Mesodermal cell (in vitro differentiated cells): Measurements from ENCODE around the gene PROX2.

Experiments
- H3K27ac ChIP-seq: 2 replicates; pipeline ENCODE4 v1.7.0; 2013; ENCODE audit warnings: mild to moderate bottlenecking, low read depth, low read length, moderate library complexity; ENCODE audit not compliant: severe bottlenecking
- H3K36me3 ChIP-seq: 2 replicates; pipeline ENCODE4 v1.7.1; 2013; ENCODE audit warnings: mild to moderate bottlenecking, low read length, moderate library complexity; ENCODE audit not compliant: control insufficient read depth, insufficient read depth
- H3K4me1 ChIP-seq: one replicate; pipeline ENCODE4 v1.7.1; 2013; ENCODE audit warnings: mild to moderate bottlenecking, low read length; ENCODE audit not compliant: insufficient read depth, control insufficient read depth, poor library complexity, severe bottlenecking
- H3K4me3 ChIP-seq: 2 replicates; pipeline ENCODE4 v1.7.0; 2013; ENCODE audit warnings: low read length, control low read depth, mild to moderate bottlenecking; ENCODE audit not compliant: insufficient read depth, poor library complexity, severe bottlenecking; ENCODE audit errors: extremely low read depth
- H3K9me3 ChIP-seq: 2 replicates; pipeline ENCODE4 v1.7.1; 2013; ENCODE audit warnings: mild to moderate bottlenecking, low read length, moderate library complexity; ENCODE audit not compliant: control insufficient read depth
- WGBS, 2 experiments: methylation state at CpG; one replicate each; pipeline ENCODE4 v1.1.5; 2013; ENCODE audit warnings: missing lambda C conversion rate in 2 of 2; ENCODE audit not compliant: insufficient coverage in 2 of 2; 5-methylcytosine and 5-hydroxymethylcytosine counted together

Gene PROX2

DNA sequence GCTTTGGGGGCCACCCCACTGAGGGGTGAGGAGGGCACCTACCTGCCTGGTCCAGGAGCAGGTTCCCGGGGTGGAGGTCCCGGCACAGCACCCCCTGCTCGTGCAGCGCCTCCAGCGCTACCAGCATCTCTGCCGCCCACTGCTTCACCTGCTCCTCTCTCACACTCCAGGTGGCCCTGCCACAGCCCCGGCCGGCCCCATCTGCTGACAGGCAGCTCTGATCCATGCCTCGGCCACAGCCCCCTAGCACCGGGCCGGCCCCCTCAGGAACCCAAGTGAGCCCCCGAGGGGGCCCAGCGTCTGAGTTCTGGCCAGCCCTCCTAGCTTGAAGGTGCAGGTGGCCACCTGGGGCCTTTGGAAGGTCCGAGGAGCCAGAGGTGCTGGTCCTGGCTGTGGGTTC, 33.6 kb upstream of the PROX2 start:
- H3K9me3 ChIP-seq: no peaks in the 10 kb centered on the region
- peaks cover 23% of the 10 kb centered on the region for H3K36me3 ChIP-seq
- H3K4me3 ChIP-seq: no peak overlapping the region
- H3K4me1 ChIP-seq: peaks cover 4% of the 10 kb centered on the region
- no peak overlapping the region for H3K27ac ChIP-seq
- 91 to 92% methylated on average over 11 to 14 of the region's 14 CpGs for WGBS, 2 experiments

DNA sequence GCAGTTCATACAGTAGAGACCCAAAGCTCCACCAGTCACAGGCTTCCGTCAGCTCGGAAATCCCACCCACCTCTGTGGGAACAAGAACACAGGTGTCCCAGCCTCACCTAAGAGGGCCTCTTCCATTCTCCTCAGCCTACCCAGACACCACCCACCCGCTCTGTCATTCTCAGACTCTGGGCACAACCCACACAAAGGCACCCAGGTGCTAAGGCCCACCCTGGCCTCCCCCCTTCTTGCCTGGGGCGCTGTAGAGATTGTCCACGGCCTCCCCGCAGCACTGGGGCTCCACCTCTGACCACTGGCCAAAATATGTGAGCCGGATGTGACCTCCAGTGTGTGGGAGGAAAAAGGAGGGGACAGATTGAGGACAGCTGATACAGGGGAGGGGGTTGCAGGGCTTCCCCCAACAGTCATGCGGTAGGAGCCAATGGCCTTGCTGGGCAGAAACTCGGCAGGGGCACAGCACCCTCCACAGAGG, 33.0 kb upstream of the PROX2 start:
- Histone ChIP-seq H3K27ac (no peak overlapping the region), H3K4me3 (no peak overlapping the region), H3K9me3 (no peaks in the 10 kb centered on the region), H3K36me3 (peaks cover 29% of the 10 kb centered on the region), H3K4me1 (peaks cover 4% of the 10 kb centered on the region)
- 86 to 94% methylated on average over 4 to 6 of the region's 9 CpGs for WGBS, 2 experiments

DNA sequence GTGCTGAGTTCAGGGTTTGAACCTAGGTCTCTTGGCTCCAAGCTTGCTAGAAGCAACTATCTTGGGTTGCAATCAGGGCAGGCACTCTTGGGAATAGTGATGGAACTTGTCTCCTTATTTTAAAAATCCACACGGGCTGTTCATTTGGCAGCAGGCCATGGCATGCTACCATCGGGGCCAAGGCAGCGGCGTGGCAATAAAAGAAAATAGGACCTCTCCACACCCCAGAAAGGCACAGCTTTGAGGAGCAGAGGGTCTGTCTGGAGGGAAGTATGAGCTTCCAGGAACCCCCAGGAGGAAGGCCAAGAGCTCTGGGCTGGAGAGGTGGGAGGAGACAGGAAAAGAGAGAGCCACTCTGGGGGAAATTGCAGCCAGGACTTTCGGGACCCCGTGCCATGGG, 31.8 kb upstream of the PROX2 start:
- Histone ChIP-seq H3K4me3 (no peak overlapping the region), H3K36me3 (peaks cover 39% of the 10 kb centered on the region), H3K27ac (no peak overlapping the region), H3K9me3 (no peaks in the 10 kb centered on the region), H3K4me1 (peaks cover 4% of the 10 kb centered on the region)
- WGBS, 2 experiments: 81 to 100% methylated on average over 2 to 3 of the region's 6 CpGs

DNA sequence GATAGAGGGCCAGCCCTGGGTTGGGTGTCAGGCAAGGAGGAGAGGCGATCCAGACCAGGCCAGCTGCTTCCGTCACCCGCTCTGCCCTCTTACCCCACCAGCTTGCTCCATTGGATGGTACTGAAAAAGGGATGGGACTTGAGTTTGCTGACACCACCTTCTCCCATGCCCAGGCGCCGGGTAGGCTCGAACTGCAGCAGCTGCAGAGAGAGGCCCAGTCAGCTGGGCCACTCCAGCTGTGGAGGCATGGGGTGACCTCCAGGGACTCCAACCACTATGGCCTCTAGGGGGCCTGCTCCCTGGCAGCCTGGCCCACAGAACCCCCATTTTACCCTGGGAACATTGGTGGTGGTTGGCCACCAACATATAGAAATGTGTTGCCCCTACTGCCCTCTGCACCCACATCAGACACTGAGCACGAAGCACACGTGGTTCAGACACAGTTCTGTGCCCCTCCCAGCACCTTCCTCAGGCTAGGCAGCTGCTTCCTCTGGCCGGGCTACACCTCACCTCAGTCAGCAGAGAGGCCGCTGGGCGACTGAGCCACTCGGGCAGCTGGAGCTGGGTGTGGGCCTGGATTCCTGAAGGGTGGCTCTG, 31.1 kb upstream of the PROX2 start:
- WGBS, 2 experiments: 94 to 99% methylated on average over 6 to 11 of the region's 12 CpGs
- Histone ChIP-seq H3K4me3 (no peak overlapping the region), H3K36me3 (peaks cover 46% of the 10 kb centered on the region), H3K27ac (no peak overlapping the region), H3K9me3 (no peaks in the 10 kb centered on the region), H3K4me1 (peaks cover 3% of the 10 kb centered on the region)

DNA sequence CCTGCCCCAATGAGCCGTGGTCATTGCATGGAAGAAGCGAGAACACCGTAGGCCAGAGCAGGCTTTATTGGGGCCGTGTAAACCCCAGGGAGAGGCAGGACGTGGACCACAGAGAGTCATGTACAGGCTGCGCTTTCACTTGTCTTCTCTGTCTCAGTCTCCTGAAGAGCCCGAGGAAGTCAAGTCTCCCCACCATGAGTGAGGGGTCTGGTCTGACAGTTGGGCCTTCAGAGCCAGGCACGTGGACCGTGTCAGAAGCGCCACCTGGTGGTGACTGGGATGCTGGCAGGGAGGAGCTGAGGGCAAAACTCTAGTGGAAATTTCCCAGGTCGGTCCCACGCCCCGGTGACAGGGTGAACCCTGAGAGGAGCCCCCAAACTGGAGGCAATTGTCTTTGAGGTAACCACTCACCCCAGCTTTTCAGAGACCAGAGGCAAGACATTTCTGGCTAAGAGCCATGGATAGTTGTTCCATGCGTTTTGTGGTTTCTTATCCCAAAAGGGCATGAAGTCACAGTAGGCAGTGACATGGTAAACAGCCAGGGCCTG, 29.7 kb upstream of the PROX2 start:
- Histone ChIP-seq H3K4me1 (no peaks in the 10 kb centered on the region), H3K27ac (no peak overlapping the region), H3K4me3 (no peak overlapping the region), H3K9me3 (no peaks in the 10 kb centered on the region), H3K36me3 (peaks cover 59% of the 10 kb centered on the region)
- 65 to 80% methylated on average over 11 to 13 of the region's 14 CpGs for WGBS, 2 experiments

DNA sequence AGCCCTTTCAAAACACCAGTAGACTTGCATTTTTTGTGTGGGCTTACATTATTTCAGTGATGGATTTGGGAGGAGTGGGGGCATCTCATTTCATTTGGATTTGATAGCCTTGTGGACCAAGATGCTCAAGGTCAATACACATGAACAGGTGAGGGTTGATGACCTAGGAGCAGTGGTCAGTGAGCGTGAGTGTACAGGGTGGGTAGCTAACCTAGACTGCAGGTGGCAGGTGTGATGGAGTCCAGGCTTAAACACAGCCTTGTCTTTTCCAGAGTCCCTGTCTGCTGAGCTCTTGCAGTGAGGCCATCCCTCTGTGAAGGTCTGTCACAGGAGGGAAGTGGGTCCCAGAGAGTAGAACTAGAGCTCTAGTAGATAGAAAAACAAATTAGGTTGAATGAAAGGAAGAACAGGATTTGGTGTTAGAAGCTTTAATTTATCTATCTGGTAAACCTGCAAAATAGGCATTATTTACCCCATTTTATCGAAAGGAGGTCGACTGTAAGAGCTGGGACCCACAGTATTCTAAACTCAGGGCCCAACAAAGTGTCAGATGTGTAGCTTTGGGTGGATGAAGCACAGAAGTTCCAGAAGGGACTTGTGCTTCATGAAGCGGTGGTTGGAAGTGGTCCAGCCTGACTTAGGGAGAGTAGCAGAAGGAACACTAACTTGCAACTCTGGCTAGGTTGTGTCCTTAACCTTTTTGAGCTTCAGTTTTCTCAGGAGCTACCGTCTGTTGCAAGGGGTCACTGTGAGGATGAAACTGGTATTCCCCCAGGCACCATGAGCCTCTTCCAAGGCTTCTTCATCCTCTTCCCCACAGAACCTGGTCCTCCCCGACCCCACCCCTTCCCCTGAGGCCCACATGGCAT, 28.9 kb upstream of the PROX2 start:
- Histone ChIP-seq H3K36me3 (peaks cover 67% of the 10 kb centered on the region), H3K9me3 (no peaks in the 10 kb centered on the region)
- 95 to 98% methylated on average over 3 to 4 of the region's 6 CpGs for WGBS, 2 experiments

DNA sequence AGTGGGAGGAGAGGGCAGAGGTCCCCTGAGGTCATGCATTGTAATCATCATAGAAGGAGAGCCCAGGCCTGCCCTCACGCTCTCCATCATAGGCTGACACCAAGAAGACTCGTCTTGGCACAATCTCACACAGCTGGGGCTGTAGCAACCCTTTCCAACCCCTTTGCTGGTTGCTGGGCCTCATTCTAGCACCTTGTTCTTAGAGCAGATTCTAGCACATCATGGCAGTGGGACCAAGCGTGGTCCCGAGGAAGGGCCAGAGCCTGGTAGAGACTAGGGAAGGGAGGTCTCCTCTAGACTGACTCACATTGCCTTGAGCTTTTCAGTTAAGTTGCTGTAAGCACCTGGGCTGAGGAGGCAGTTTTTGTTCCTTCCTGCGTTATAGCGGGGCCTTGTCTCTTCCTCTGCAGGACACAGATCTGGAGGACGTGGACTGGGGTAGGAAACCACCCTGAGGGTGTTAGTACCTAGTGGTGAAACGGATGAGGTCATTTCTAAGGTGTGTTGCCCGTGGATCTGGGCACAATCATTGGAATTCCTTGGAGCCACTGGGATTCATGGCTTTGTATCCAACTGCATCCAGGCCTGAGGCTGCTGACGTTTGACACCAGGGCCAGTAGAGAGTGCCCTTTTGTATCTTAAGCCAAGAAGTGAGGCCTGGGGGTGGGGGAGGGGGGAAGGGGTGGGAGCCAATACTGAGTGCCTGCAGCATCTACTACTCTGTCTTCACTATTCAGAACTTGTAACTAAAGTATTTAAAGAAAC, 27.2 kb upstream of the PROX2 start:
- H3K4me3 ChIP-seq: no peak overlapping the region
- H3K4me1 ChIP-seq: no peaks in the 10 kb centered on the region
- H3K27ac ChIP-seq: no peak overlapping the region
- WGBS, 2 experiments: 87 to 90% methylated on average over 5 to 6 of the region's 10 CpGs
- H3K9me3 ChIP-seq: no peaks in the 10 kb centered on the region
- peaks cover 85% of the 10 kb centered on the region for H3K36me3 ChIP-seq

More for the DNA sequence above, 28.9 kb upstream of the PROX2 start:
- H3K4me1 ChIP-seq: no peaks in the 10 kb centered on the region
- H3K4me3 ChIP-seq: no peak overlapping the region
- H3K27ac ChIP-seq: no peak overlapping the region

DNA sequence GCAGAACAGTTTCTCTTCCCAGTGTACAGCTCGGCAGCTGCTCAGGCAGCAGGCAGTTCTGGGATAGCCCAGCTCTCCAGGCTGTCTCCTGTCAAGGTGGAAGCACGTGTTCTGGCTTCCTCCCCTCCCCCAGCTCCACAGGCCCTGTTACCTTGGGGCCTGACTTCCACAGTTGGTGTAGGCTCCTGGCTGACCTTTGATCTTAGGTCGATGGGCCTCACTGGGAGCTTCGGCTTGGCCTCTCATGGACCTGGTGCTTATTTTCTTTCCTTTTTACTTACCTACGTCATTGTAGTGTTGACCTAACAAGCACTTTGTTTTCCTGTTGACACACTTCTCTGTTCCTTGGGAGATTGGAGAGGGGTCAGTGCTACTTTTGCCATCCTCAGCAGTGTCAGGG, 22.7 kb upstream of the PROX2 start:
- no peaks in the 10 kb centered on the region for H3K4me1 ChIP-seq
- no peak overlapping the region for H3K4me3 ChIP-seq
- 97 to 98% methylated on average over 4 of the region's 5 CpGs for WGBS, 2 experiments
- no peaks in the 10 kb centered on the region for H3K9me3 ChIP-seq
- H3K36me3 ChIP-seq: peaks cover 98% of the 10 kb centered on the region
- no peak overlapping the region for H3K27ac ChIP-seq

DNA sequence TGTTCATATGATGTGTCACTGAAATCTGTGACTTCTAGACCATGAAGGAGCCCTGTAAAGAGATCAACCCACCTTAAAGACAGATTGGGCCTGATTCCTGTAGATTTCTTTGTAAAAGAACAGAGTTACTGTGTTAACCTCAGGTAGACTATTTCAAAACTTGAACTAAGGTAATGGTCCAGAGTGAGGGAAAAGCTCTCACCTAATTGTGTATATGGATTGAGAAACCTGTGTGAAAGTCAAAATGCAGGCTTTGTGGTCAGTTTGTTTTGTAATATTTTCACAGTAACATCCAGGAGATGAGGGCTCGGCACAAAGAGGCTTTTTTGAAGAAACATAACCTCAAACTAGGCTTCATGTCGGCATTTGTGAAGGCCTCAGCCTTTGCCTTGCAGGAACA, 22.1 kb upstream of the PROX2 start:
- no peak overlapping the region for H3K4me3 ChIP-seq
- no peak overlapping the region for H3K27ac ChIP-seq
- 100% methylated on average over 2 of the region's 2 CpGs; no CpG with 5 or more reads in 1 of the 2 experiments for WGBS, 2 experiments
- H3K36me3 ChIP-seq: peaks cover 99% of the 10 kb centered on the region
- H3K9me3 ChIP-seq: no peaks in the 10 kb centered on the region
- no peaks in the 10 kb centered on the region for H3K4me1 ChIP-seq

DNA sequence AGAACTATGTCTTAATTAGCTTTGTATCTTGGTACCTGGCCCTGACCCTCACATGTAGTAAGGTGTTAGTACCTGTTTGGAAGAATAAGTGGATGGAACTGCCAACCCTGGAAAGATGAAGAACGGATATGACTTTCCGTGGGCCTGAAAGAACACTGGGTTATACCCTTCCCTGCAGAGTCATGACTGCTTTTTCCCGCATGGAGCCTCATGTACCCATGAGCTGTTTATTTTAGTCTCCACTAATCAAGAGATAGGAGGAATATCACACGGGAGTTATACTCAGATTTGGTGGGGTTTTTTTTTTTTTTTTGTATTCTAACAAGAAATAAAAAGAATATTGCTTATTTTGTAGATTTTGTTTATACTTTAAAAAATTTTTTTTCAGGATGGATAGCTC, 21.7 kb upstream of the PROX2 start:
- H3K36me3 ChIP-seq: peaks cover 99% of the 10 kb centered on the region
- H3K4me1 ChIP-seq: no peaks in the 10 kb centered on the region
- no peak overlapping the region for H3K27ac ChIP-seq
- 93% methylated on average over 3 of the region's 4 CpGs; no CpG with 5 or more reads in 1 of the 2 experiments for WGBS, 2 experiments
- no peaks in the 10 kb centered on the region for H3K9me3 ChIP-seq
- H3K4me3 ChIP-seq: no peak overlapping the region
